Measurements from ENCODE around the gene TXNDC15. TPM values are rescaled to one million over a fixed set of nuclear protein-coding genes. Genes with fewer than 3 reads are reported as not detected.
A peak's percentile ranks its signal among the peaks of the same experiment; 100 is the strongest.
"Not testable (repeated sequence)": the region's sequence is repeated elsewhere in the genome, so short reads cannot be mapped to it uniquely, and the experiment has no call there.

Gene TXNDC15
- total and polyA plus RNA-seq, 8 donors: 61.7 to 88.9 (median 75.7) TPM

GRCh38 chr5:134874831-134875655 lies 872 bp downstream of the TXNDC15 start:
- Histone ChIP-seq H3K36me3 (no peaks in the 10 kb centered on the region), H3K4me3 (peak overlapping the region; percentile 87 to 91), H3K27me3 (no peaks in the 10 kb centered on the region), H3K9me3 (no peaks in the 10 kb centered on the region), H3K4me1 (peaks cover 12 to 43% of the 10 kb centered on the region in 2 donors), H3K27ac (peak overlapping the region; percentile 90 to 98)
- peak; percentile 70 for ATAC-seq
- peak in 3 of 4 donors; percentile 51 to 75 (median 53) for DNase-seq
- intact Hi-C loops (cut with DNase I): no loop called here
- TF ChIP-seq CTCF (IDR thresholded peaks at IDR 0.05): no peak

GRCh38 chr5:134877159-134877558 lies 3.0 kb downstream of the TXNDC15 start:
- TF ChIP-seq CTCF (IDR thresholded peaks at IDR 0.05): no peak
- peaks cover 12 to 43% of the 10 kb centered on the region in 2 donors for H3K4me1 ChIP-seq
- ATAC-seq: no peak
- H3K27me3 ChIP-seq: no peaks in the 10 kb centered on the region
- no peak for DNase-seq
- no peak overlapping the region for H3K27ac ChIP-seq
- H3K4me3 ChIP-seq: no peak overlapping the region
- no peaks in the 10 kb centered on the region for H3K36me3 ChIP-seq
- intact Hi-C loops (cut with DNase I): no loop called here
- no peaks in the 10 kb centered on the region for H3K9me3 ChIP-seq

GRCh38 chr5:134878403-134878802 lies 4.2 kb downstream of the TXNDC15 start:
- Histone ChIP-seq H3K4me1 (peaks cover 12 to 42% of the 10 kb centered on the region in 2 donors), H3K9me3 (no peaks in the 10 kb centered on the region), H3K27me3 (no peaks in the 10 kb centered on the region), H3K4me3 (no peak overlapping the region), H3K36me3 (no peaks in the 10 kb centered on the region), H3K27ac (no peak overlapping the region)
- DNase-seq: peak in 1 of 4 donors; percentile 54
- ATAC-seq: no peak
- intact Hi-C loops (cut with DNase I): no loop called here
- no peak for TF ChIP-seq CTCF (IDR thresholded peaks at IDR 0.05)

DNA sequence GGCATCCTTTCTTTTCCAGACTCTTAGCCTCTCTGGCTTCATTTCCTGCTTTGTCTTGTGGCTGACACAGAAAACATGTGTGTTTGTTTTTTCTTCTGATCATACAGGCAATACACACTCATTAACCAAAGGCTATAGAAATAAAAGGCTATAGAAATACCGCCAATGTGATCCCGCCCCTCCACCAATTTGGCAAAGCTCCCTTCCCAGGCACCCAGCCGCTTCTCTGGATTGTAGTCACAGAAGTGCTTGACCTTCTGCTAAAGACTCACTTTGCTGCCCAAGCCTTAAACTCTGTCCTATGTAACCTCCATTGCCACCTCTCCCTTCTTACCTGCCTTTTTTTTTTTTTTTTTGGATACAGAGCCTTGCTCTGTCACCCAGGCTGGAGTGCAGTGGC lies 5.3 kb downstream of the TXNDC15 start:
- ATAC-seq: no peak
- Histone ChIP-seq H3K9me3 (no peaks in the 10 kb centered on the region), H3K36me3 (no peaks in the 10 kb centered on the region), H3K4me1 (peaks cover 9 to 36% of the 10 kb centered on the region in 2 donors), H3K27me3 (no peaks in the 10 kb centered on the region), H3K4me3 (no peak overlapping the region), H3K27ac (no peak overlapping the region)
- intact Hi-C loops (cut with DNase I): no loop called here
- no peak for DNase-seq
- no peak for TF ChIP-seq CTCF (IDR thresholded peaks at IDR 0.05)

DNA sequence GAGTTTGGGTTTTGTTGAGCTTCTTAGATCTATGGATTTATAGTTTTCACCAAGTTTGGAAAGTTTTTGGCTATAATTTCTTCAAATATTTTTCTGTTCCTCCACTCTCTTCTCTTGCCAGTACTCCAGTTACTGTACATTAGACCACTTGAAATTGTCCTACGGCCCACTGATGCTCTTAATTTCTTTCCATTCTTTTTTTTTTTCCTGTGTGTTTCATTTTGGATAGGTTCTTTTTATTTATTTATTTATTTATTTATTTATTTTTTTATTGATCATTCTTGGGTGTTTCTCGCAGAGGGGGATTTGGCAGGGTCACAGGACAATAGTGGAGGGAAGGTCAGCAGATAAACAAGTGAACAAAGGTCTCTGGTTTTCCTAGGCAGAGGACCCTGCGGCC lies 6.8 kb downstream of the TXNDC15 start:
- peaks cover 2 to 25% of the 10 kb centered on the region in 2 donors for H3K4me1 ChIP-seq
- DNase-seq; H3K27me3 ChIP-seq; ATAC-seq; H3K36me3 ChIP-seq; H3K27ac ChIP-seq; H3K9me3 ChIP-seq; intact Hi-C loops (cut with DNase I); H3K4me3 ChIP-seq: not testable (repeated sequence)

- H3K36me3 ChIP-seq; intact Hi-C loops (cut with DNase I); H3K27me3 ChIP-seq; H3K9me3 ChIP-seq; H3K27ac ChIP-seq; ATAC-seq; H3K4me3 ChIP-seq; DNase-seq: not testable (repeated sequence)
- peaks cover 0 to 17% of the 10 kb centered on the region in 2 donors for H3K4me1 ChIP-seq
Measured at GRCh38 chr5:134881711-134882110, 7.5 kb downstream of the TXNDC15 start.
